Dendritic cell treated with granulocyte-macrophage colony-stimulating factor and Interleukin-4, amounts not matched to agents 40 ng/mL and 50 ng/mL, for 4 days (primary cell): ENCODE results near the gene MYO16.

ENCODE experiments used
- H3K27ac Mint-ChIP-seq: one replicate; pipeline ENCODE4 v1.8.0; 2022; ENCODE audit warnings: mild to moderate bottlenecking, mixed read lengths
- H3K27me3 Mint-ChIP-seq: one replicate; pipeline ENCODE4 v1.8.0; 2022; ENCODE audit warnings: mild to moderate bottlenecking, mixed read lengths
- H3K36me3 Mint-ChIP-seq: one replicate; pipeline ENCODE4 v1.8.0; 2022; ENCODE audit warnings: low read depth, mixed read lengths
- H3K4me1 Mint-ChIP-seq: one replicate; pipeline ENCODE4 v1.8.0; 2022; ENCODE audit warnings: low read depth, mixed read lengths
- H3K4me3 Mint-ChIP-seq: one replicate; pipeline ENCODE4 v1.8.0; 2022; ENCODE audit warnings: mild to moderate bottlenecking, moderate library complexity, mixed read lengths
- H3K9me3 Mint-ChIP-seq: one replicate; pipeline ENCODE4 v1.8.0; 2022; ENCODE audit warnings: mixed read lengths
- intact Hi-C: fragments of 100-400 bp; cut with micrococcal nuclease; formaldehyde crosslinking; loops from one replicate; pipeline ENCODE4 v1.15.0; 2022

The MYO16 gene

DNA sequence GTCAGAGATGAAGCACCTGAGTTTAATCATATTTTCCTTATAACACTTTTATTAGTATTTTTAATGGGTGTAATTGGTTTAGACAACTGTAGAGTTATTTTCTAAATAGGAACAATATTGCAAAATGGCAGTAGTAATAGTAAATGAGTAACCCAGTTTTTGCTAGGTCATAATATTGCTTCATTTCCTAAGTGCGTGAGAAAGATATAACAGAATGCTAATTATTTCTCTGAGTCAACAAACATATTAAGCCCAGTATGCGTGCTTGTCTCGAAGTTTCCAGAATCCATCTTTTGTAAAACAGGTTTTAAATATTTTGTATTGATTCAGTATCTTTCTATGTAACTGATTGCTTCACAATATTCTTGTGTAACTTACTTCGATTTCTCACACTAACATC is 315.3 kb downstream of the MYO16 start:
- Mint-ChIP-seq H3K9me3 (no peaks in the 10 kb centered on the region), H3K4me1 (no peaks in the 10 kb centered on the region), H3K36me3 (no peaks in the 10 kb centered on the region), H3K27ac (no peak overlapping the region), H3K4me3 (no peak overlapping the region), H3K27me3 (no peaks in the 10 kb centered on the region)
- intact Hi-C loops, result no loop called here

DNA sequence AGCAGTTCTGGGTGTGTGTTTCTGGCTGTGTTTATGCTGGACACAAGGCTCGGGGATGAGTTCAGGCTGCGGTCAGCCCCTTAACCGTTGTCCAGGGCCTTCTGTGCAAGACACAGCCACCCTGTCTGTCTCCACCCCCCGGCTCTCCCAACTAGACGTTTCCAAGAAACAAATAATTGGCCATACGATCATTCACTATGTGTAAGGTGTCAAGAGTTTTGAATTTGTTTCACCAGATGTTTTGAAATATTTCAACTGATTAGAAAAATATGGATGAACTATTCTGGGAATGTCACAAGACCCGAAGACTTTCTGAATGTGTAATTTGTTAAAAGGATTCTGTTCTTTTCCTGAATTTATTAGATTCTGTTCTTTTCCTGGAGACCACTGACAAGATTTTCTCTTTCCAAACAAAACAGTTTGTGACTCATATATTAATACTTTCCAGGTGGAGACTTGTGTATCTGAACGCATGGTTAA is 318.2 kb downstream of the MYO16 start:
- Mint-ChIP-seq H3K27me3 (no peaks in the 10 kb centered on the region), H3K36me3 (no peaks in the 10 kb centered on the region), H3K4me1 (no peaks in the 10 kb centered on the region), H3K9me3 (no peaks in the 10 kb centered on the region), H3K4me3 (no peak overlapping the region), H3K27ac (no peak overlapping the region)
- intact Hi-C loops, result no loop called here

DNA sequence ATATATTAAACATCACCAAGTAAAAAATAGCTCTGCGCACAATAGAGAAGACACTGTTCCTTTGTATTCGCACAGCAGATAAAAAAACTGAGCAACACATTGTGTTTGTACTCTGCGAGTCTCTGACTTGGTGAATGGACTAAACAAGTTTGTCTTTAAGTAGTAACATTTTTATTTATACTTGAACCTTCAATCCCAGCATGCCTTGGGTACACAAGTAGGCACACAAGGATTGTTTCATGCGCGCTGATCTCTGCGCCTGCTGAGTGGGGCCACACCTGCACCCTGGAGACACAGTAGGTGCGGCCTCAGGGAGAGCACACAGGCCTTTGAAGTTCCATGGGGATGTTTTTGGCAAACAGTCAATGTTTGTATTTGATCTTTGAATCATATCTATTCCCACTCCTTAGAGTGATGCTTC is 318.9 kb downstream of the MYO16 start:
- no peaks in the 10 kb centered on the region for H3K36me3 Mint-ChIP-seq
- intact Hi-C loops, result no loop called here
- no peaks in the 10 kb centered on the region for H3K27me3 Mint-ChIP-seq
- no peaks in the 10 kb centered on the region for H3K4me1 Mint-ChIP-seq
- H3K4me3 Mint-ChIP-seq, result no peak overlapping the region
- H3K9me3 Mint-ChIP-seq, result no peaks in the 10 kb centered on the region
- no peak overlapping the region for H3K27ac Mint-ChIP-seq

DNA sequence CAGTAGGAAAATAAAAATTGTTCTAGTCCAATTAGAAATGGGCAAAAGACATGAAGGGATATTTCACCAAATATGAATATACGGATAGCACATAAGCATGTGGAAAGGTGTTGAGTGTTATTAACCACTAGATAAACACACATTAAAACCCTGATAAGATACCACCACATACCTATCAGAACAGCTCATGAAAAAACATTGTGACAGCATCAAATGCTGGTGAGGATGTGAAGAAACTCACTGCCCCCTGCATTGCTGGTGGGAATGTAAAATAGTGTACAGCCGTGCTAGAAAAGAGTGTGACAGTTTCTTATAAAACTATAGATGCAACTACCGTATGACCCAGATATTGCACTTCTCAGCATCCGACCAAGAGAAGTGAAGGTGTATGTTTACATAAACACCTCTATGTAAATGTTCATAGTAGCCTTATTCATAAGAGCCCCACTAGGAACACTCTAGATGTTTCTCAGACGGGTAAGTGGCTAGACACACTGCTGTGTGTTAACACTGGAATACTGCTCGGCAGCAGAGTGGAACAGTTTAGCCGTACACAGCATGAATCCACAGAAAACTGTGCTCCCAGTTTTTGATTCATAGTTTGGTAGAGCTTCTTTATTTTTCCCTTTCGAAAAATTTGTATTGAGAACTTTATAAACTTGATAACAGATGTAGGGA is 321.1 kb downstream of the MYO16 start:
- no peak overlapping the region for H3K27ac Mint-ChIP-seq
- H3K27me3 Mint-ChIP-seq, result no peaks in the 10 kb centered on the region
- H3K4me3 Mint-ChIP-seq, result no peak overlapping the region
- H3K4me1 Mint-ChIP-seq, result no peaks in the 10 kb centered on the region
- no peaks in the 10 kb centered on the region for H3K36me3 Mint-ChIP-seq
- no peaks in the 10 kb centered on the region for H3K9me3 Mint-ChIP-seq
- intact Hi-C loops, result no loop called here

GRCh38 chr13:108955741-108956140 is 326.3 kb downstream of the MYO16 start:
- no peak overlapping the region for H3K27ac Mint-ChIP-seq
- no peak overlapping the region for H3K4me3 Mint-ChIP-seq
- peaks cover 3% of the 10 kb centered on the region for H3K27me3 Mint-ChIP-seq
- H3K36me3 Mint-ChIP-seq, result no peaks in the 10 kb centered on the region
- no peaks in the 10 kb centered on the region for H3K4me1 Mint-ChIP-seq
- H3K9me3 Mint-ChIP-seq, result no peaks in the 10 kb centered on the region
- intact Hi-C loops, result no loop called here

DNA sequence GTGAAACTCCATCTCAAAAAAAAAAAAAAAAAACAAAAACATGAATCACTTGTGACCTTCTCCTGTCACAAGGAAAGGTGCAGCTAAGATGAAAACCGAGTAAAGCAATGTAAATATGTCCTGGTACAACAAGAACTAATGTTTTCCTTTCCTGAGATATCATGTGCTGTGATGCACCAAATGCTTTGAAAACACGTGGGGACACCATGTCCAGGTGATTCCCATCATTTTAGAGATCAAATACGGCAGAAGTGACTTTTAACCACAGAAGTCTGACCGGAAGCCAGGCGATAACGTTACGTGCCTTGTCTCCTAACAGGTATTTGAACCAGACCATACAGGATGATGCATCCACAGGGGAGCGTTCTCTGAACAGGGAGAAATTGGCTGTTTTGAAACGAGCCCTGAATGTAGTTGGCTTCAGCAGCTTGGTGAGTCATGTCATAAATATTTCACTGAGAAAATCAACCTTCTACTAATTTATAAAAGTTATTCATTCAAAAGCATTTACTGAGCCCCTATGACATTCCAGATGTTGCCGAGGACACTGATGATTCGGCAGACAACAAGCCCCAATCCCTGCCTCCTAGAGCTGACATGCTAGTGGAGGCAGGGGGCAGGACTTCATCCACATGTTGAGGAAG is 328.1 kb downstream of the MYO16 start:
- intact Hi-C loops, result no loop called here
- H3K27ac Mint-ChIP-seq, result no peak overlapping the region
- no peaks in the 10 kb centered on the region for H3K4me1 Mint-ChIP-seq
- no peak overlapping the region for H3K4me3 Mint-ChIP-seq
- H3K36me3 Mint-ChIP-seq, result no peaks in the 10 kb centered on the region
- H3K9me3 Mint-ChIP-seq, result no peaks in the 10 kb centered on the region
- peaks cover 3% of the 10 kb centered on the region for H3K27me3 Mint-ChIP-seq

DNA sequence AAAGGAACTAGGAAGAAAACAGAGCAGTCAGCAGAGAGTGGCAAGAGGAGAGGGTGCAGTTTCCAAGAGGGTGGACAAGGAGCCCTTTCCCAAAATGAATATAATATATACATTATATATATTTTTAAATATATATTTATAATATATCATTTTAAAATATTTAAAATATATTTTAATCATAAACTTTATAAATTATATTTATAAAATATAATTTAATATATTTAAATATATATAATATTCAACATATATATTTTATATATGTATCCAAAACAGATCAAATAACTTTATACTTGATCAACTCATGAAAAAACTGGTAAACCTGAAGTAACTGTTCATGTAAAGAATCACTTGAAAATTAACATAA is 328.6 kb downstream of the MYO16 start:
- Mint-ChIP-seq H3K9me3 (no peaks in the 10 kb centered on the region), H3K27ac (no peak overlapping the region), H3K4me3 (no peak overlapping the region), H3K4me1 (no peaks in the 10 kb centered on the region), H3K36me3 (no peaks in the 10 kb centered on the region), H3K27me3 (peaks cover 3% of the 10 kb centered on the region)
- intact Hi-C loops, result no loop called here

DNA sequence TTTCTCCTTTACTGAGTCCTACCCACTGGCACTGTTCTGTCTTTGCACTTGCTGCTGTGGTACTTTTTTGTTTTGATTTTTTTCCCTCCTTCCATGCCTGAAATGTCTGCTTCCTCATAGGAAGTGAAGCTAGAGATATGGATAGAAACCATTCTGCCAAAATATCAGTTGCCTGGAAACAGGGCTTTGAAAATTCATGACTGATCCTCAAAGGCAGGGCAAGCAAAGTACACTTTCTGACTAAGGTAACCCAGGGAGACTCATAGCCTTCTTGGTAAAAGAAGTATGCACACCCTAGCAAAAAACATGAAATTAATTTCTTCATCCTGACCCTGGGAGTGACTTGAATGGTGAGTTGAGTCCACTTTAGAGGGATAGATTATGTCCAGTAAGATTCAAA is 329.8 kb downstream of the MYO16 start:
- Mint-ChIP-seq H3K9me3 (no peaks in the 10 kb centered on the region), H3K4me1 (peaks cover 7% of the 10 kb centered on the region), H3K27me3 (peaks cover 3% of the 10 kb centered on the region), H3K36me3 (no peaks in the 10 kb centered on the region), H3K4me3 (no peak overlapping the region), H3K27ac (no peak overlapping the region)
- intact Hi-C loops, result no loop called here

- no peaks in the 10 kb centered on the region for H3K9me3 Mint-ChIP-seq
- intact Hi-C loops, result loop anchor here (2.0 kb wide), 2 partner anchors 831 to 1453 kb away; no protein-coding TSS in a partner anchor
- H3K27me3 Mint-ChIP-seq, result peaks cover 3% of the 10 kb centered on the region
- H3K4me1 Mint-ChIP-seq, result peaks cover 7% of the 10 kb centered on the region
- no peak overlapping the region for H3K27ac Mint-ChIP-seq
- H3K4me3 Mint-ChIP-seq, result no peak overlapping the region
- no peaks in the 10 kb centered on the region for H3K36me3 Mint-ChIP-seq
Observed at GRCh38 chr13:108960006-108960405, 330.6 kb downstream of the MYO16 start.

DNA sequence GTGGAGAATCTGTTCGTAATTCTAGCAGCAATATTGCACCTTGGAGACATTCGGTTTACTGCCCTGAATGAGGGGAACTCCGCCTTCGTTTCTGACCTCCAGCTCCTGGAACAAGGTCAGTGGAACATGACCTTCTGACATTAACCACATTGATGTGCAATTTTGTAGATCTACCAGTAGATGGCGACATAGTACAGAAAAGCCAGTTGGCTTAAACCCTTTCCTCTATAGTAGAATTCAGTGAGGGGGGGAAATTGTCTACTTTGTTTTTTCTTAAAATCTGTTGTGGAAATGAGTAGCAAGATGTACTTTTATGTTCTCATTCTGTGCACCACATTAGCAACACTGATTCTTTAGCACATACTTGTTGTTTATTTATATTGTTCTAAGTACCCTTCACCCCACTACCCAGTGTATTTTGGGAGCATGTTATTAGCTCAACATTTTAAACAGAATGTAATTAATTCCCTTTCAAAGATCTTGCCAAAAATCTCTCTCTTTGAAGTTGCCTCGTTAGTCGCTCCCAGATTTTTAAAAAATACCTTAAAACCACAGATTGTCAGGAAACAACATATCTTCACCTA is 332.2 kb downstream of the MYO16 start:
- Mint-ChIP-seq H3K4me1 (peaks cover 7% of the 10 kb centered on the region), H3K4me3 (no peak overlapping the region), H3K36me3 (no peaks in the 10 kb centered on the region), H3K27me3 (no peaks in the 10 kb centered on the region), H3K27ac (no peak overlapping the region), H3K9me3 (no peaks in the 10 kb centered on the region)
- intact Hi-C loops, result loop anchor here (1.0 to 2.0 kb wide), 3 partner anchors 829 to 1451 kb away; no protein-coding TSS in a partner anchor

- intact Hi-C loops, result loop anchor here (1.0 kb wide), 1 partner anchor 1154 kb away; no protein-coding TSS in a partner anchor
- Mint-ChIP-seq H3K4me1 (peaks cover 7% of the 10 kb centered on the region), H3K27ac (no peak overlapping the region), H3K36me3 (no peaks in the 10 kb centered on the region), H3K9me3 (no peaks in the 10 kb centered on the region), H3K27me3 (no peaks in the 10 kb centered on the region), H3K4me3 (no peak overlapping the region)
Observed at GRCh38 chr13:108962654-108963053, 333.2 kb downstream of the MYO16 start.

DNA sequence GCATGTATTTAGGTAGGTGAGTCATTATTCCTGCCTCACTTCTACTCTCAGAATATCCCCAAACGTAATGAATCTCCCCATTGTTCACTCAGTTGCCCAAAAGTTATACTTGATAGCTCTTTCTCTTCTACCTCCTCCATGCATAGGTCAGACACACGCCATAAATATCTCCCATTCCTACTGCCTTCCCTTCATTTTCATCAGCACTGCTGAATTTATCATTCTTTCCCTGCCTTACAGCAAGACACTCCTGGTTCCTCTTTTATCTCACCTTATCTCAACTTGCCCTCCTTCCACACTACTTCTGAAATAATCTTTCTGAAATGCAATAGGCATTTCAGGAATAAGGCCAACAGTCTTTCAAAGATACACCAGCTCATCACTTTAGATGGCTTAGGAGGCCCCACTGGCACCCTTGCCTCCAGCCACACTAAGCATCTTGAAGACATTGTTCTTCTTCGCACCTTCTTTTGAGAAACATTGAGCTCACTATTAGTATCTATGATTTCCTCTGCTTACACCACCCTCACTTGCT is 333.9 kb downstream of the MYO16 start:
- H3K27ac Mint-ChIP-seq, result no peak overlapping the region
- H3K27me3 Mint-ChIP-seq, result no peaks in the 10 kb centered on the region
- H3K4me3 Mint-ChIP-seq, result no peak overlapping the region
- no peaks in the 10 kb centered on the region for H3K9me3 Mint-ChIP-seq
- intact Hi-C loops, result no loop called here
- peaks cover 7% of the 10 kb centered on the region for H3K4me1 Mint-ChIP-seq
- H3K36me3 Mint-ChIP-seq, result no peaks in the 10 kb centered on the region

DNA sequence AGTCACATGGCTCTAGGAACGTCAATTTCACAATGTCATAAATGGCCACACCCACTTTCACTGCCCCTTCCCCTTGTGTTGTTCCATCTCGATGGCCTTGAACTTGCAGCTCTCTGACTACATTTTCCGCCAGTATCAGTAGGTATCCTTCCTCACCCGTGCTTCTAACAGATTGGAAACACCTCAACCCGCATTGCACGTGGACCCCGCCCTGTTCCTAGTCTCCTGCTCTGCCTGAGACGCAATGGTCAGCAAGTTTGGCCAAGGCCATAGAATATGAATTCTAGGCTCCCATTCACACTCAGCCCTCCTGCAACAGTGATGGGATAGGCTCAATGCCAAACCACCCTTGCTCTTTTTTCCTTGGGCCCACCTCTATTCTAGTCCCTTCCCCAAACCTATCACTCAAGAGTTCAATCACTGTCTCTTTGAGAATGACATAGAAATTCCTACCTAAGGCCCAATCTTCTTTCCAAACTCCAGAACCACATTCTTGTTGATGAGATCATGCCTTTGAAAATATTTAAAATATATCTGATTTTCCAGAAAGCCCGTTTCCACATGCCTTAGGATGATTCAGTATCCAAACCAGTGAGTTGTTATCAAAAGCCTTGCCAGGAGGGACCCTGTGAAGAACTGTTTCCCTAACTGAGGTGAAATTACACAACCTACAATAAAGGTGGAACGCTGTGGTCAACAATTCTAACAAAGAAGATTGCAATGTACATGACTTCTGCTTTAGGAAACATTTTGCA is 334.6 kb downstream of the MYO16 start:
- H3K27me3 Mint-ChIP-seq, result no peaks in the 10 kb centered on the region
- H3K36me3 Mint-ChIP-seq, result no peaks in the 10 kb centered on the region
- peaks cover 7% of the 10 kb centered on the region for H3K4me1 Mint-ChIP-seq
- intact Hi-C loops, result no loop called here
- H3K27ac Mint-ChIP-seq, result no peak overlapping the region
- no peak overlapping the region for H3K4me3 Mint-ChIP-seq
- H3K9me3 Mint-ChIP-seq, result no peaks in the 10 kb centered on the region

- intact Hi-C loops, result no loop called here
- Mint-ChIP-seq H3K27ac (no peak overlapping the region), H3K4me3 (no peak overlapping the region), H3K9me3 (no peaks in the 10 kb centered on the region), H3K4me1 (peaks cover 7% of the 10 kb centered on the region), H3K27me3 (no peaks in the 10 kb centered on the region), H3K36me3 (no peaks in the 10 kb centered on the region)
Observed at GRCh38 chr13:108964606-108965005, 335.2 kb downstream of the MYO16 start.
